Panc1 (cell line): ENCODE measurements around the gene COL11A2. TPM values are rescaled to one million over a fixed set of nuclear protein-coding genes. Genes with fewer than 3 reads are reported as not detected.

Source experiments
- ATAC-seq: fragments of 200-7000 bp; cut with Tn5 transposase; 2 replicates; pipeline ENCODE4 v1.9.1; 2020; ENCODE audit warnings: mild to moderate bottlenecking, moderate library complexity
- BruUV-seq: library from RNA; stranded (reverse); fragments of 400-500 nt; replicated peaks from 2 replicates; lab custom pipeline; 2021; lab: Mats Ljungman, UMichigan
- CTCF ChIA-PET: fragments of 300-600 bp; sonication (Branson Sonifier 250); formaldehyde crosslinking; loops from one replicate; lab custom pipeline; 2022; ENCODE audit warnings: antibody characterized with exemption; lab: Charles Lee
- POLR2A ChIA-PET: fragments of 300-600 bp; sonication (Branson Sonifier 250); formaldehyde crosslinking; loops from one replicate; lab custom pipeline; 2022; ENCODE audit warnings: antibody characterized with exemption; lab: Charles Lee
- DNase-seq: peaks from one replicate; pipeline ENCODE4 v3.0.0-alpha.2; 2010; ENCODE audit warnings: low read depth, low spot score
- H3K27ac ChIP-seq: 2 replicates; pipeline ENCODE4 v1.5.1; 2011; ENCODE audit warnings: mild to moderate bottlenecking, low read length, inconsistent platforms
- H3K27me3 ChIP-seq: fragments of 200-500 bp; sonication (Bioruptor generic); 2 replicates; pipeline ENCODE4 v1.6.0; 2014; ENCODE audit warnings: low read length, inconsistent platforms; ENCODE audit not compliant: control insufficient read depth, insufficient read depth
- H3K36me3 ChIP-seq: fragments of 200-500 bp; sonication (Bioruptor generic); 2 replicates; pipeline ENCODE4 v1.5.1; 2014; ENCODE audit warnings: inconsistent platforms, mild to moderate bottlenecking, low read length, moderate library complexity; ENCODE audit not compliant: control insufficient read depth, insufficient read depth
- H3K4me1 ChIP-seq: 2 replicates; pipeline ENCODE4 v1.5.1; 2011; ENCODE audit warnings: inconsistent platforms, mild to moderate bottlenecking, low read length, moderate library complexity; ENCODE audit not compliant: control insufficient read depth, insufficient read depth
- H3K4me3 ChIP-seq, 2 experiments: 2 replicates each; pipeline ENCODE4 v1.5.1; 2011 to 2012; ENCODE audit warnings: low read depth in 2 of 2, low read length in 2 of 2, mild to moderate bottlenecking in 2 of 2, inconsistent platforms in 1 of 2, moderate library complexity in 1 of 2
- H3K9me3 ChIP-seq: fragments of 200-500 bp; sonication (Bioruptor generic); 2 replicates; pipeline ENCODE4 v1.5.1; 2014; ENCODE audit warnings: low read depth, mild to moderate bottlenecking, inconsistent platforms, low read length, moderate library complexity; ENCODE audit not compliant: control insufficient read depth, insufficient read depth
- CTCF ChIP-seq: fragments of 450-650 bp; IDR thresholded peaks from 2 replicates; pipeline ENCODE4 v1.5.1; 2017; ENCODE audit warnings: mild to moderate bottlenecking
- POLR2AphosphoS5 ChIP-seq: IDR thresholded peaks from 2 replicates; pipeline ENCODE4 v1.6.1; 2012; ENCODE audit warnings: mild to moderate bottlenecking, low read depth, low read length, moderate library complexity
- SIN3A ChIP-seq: IDR thresholded peaks from 2 replicates; pipeline ENCODE4 v1.6.1; 2012; ENCODE audit warnings: low read depth, mild to moderate bottlenecking, low read length, moderate library complexity, borderline replicate concordance; ENCODE audit not compliant: insufficient read depth
- TCF7L2 ChIP-seq: IDR thresholded peaks from 2 replicates; pipeline ENCODE4 v1.6.1; 2011; ENCODE audit warnings: mild to moderate bottlenecking, low read depth, low read length, inconsistent platforms
- in situ Hi-C: cut with HindIII; loops from 2 replicates; pipeline ENCODE4 v1.10.0; 2016; ENCODE audit warnings: low sequenced_read_pairs, low pct_unique_long_range_greater_than_20kb
- intact Hi-C: fragments of 100-400 bp; cut with micrococcal nuclease; formaldehyde crosslinking; loops from one replicate; pipeline ENCODE4 v1.10.0; 2022; ENCODE audit not compliant: unreplicated experiment
- total RNA-seq: library from RNA; stranded (reverse); gene quantifications from one replicate; pipeline ENCODE4 v1.2.1, GENCODE V29; 2021; ENCODE audit not compliant: unreplicated experiment
- TF ChIP-seq, protein P1 (sequence below), 2 experiments: IDR thresholded peaks; 2 replicates each; pipeline ENCODE4 v1.6.1; 2011 to 2012; ENCODE audit warnings: low read depth in 2 of 2, control low read depth in 1 of 2, low read length in 1 of 2, mild to moderate bottlenecking in 1 of 2, moderate library complexity in 1 of 2; ENCODE audit not compliant: insufficient read depth in 1 of 2

COL11A2 gene
- total RNA-seq, 1 experiment from 2014 or later = 0.57 TPM

DNA sequence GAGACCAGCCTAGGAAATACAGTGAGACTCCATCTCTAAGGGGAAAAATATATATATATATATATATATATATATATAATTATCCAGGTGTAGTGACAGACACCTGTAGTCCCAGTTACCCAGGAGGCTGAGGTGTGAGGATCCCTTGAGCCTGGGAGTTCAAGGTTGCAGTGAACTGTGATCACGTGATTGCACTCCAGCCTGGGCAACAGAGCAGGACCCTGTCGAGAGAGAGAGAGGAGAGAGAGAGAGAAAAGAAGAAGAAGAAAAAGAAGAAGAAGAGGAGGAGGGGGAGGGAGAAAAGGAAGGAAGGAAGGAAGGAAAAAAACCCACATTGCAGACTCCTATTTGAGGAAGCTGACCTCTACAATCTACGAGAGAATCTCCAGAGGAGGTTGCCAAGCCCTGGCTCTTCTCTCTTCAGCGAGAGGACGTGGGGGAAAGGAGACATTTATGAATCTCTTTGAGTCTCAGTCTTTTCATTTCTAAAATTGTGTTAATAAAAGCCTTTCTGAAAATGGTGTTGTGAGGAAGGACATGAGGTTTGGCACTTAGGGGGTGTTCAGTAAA lies 49.7 kb downstream of the COL11A2 start:
- CTCF ChIA-PET = no interaction called here

DNA sequence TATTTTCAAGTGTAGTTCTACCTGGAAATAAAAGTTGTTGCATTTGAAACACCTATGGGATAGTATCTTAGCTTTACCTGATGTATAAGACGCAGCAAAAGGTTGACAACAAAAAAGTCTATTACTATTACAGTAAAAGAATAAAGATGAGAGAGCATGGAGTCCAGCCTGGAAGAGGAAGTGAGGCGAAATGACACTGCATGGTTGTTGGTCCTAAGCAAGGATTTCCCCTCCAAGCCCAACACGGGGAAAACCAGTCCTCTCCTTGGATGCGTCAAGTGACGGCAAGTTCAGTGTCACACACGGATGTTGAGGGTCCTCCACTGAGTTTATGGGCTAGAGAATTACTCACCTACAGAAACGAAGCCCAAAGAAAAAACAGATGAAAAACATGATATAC lies 51.7 kb downstream of the COL11A2 start:
- TF ChIP-seq CTCF (no peak), TCF7L2 (no peak), SIN3A (no peak), POLR2AphosphoS5 (no peak)
- TF ChIP-seq, protein P1, sequence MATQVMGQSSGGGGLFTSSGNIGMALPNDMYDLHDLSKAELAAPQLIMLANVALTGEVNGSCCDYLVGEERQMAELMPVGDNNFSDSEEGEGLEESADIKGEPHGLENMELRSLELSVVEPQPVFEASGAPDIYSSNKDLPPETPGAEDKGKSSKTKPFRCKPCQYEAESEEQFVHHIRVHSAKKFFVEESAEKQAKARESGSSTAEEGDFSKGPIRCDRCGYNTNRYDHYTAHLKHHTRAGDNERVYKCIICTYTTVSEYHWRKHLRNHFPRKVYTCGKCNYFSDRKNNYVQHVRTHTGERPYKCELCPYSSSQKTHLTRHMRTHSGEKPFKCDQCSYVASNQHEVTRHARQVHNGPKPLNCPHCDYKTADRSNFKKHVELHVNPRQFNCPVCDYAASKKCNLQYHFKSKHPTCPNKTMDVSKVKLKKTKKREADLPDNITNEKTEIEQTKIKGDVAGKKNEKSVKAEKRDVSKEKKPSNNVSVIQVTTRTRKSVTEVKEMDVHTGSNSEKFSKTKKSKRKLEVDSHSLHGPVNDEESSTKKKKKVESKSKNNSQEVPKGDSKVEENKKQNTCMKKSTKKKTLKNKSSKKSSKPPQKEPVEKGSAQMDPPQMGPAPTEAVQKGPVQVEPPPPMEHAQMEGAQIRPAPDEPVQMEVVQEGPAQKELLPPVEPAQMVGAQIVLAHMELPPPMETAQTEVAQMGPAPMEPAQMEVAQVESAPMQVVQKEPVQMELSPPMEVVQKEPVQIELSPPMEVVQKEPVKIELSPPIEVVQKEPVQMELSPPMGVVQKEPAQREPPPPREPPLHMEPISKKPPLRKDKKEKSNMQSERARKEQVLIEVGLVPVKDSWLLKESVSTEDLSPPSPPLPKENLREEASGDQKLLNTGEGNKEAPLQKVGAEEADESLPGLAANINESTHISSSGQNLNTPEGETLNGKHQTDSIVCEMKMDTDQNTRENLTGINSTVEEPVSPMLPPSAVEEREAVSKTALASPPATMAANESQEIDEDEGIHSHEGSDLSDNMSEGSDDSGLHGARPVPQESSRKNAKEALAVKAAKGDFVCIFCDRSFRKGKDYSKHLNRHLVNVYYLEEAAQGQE (IDR thresholded peaks at IDR 0.05; ENCODE audit: insufficient read depth in 1 of 2, low read depth in 2 of 2, low read length in 1 of 2) = no peak
- DNase-seq = no peak
- Histone ChIP-seq H3K9me3 (no peaks in the 10 kb centered on the region), H3K4me3 (no peak overlapping the region), H3K4me1 (no peaks in the 10 kb centered on the region), H3K27me3 (no peaks in the 10 kb centered on the region; the same call in 1 of the 2 replicates), H3K27ac (no peak overlapping the region), H3K36me3 (no peaks in the 10 kb centered on the region)
- no TSS peak for BruUV-seq
- in situ Hi-C loops = no loop called here
- no peak for ATAC-seq
- POLR2A ChIA-PET = no interaction called here
- intact Hi-C loops = no loop called here
- CTCF ChIA-PET = no interaction called here

More for the DNA sequence above, 49.7 kb downstream of the COL11A2 start:
- no peaks in the 10 kb centered on the region; the same call in 1 of the 2 replicates for H3K27me3 ChIP-seq
- POLR2A ChIA-PET = no interaction called here
- intact Hi-C loops (no loop called here), in situ Hi-C loops (no loop called here)
- TF ChIP-seq TCF7L2 (no peak), POLR2AphosphoS5 (no peak)
- ATAC-seq (no peak), DNase-seq (no peak)
- no peaks in the 10 kb centered on the region for H3K36me3 ChIP-seq
- BruUV-seq = no TSS peak
- H3K27ac ChIP-seq = no peak overlapping the region
- H3K9me3 ChIP-seq = no peaks in the 10 kb centered on the region
- H3K4me3 ChIP-seq = no peak overlapping the region
- H3K4me1 ChIP-seq = no peaks in the 10 kb centered on the region

GRCh38 chr6:33139596-33140206 lies 52.6 kb downstream of the COL11A2 start:
- no peaks in the 10 kb centered on the region for H3K36me3 ChIP-seq
- in situ Hi-C loops (no loop called here), intact Hi-C loops (no loop called here)
- H3K4me3 ChIP-seq = no peak overlapping the region
- no peaks in the 10 kb centered on the region for H3K4me1 ChIP-seq
- ChIA-PET CTCF (no interaction called here), POLR2A (interaction anchor here (0.6 kb wide), 1 partner anchor 120 kb away, joined by 3 read pairs; no protein-coding TSS in a partner anchor)
- no peak overlapping the region for H3K27ac ChIP-seq
- TF ChIP-seq SIN3A (no peak), CTCF (no peak), TCF7L2 (no peak), POLR2AphosphoS5 (no peak)
- TF ChIP-seq, protein P1 (IDR thresholded peaks at IDR 0.05; ENCODE audit: insufficient read depth in 1 of 2, low read depth in 2 of 2, low read length in 1 of 2) = no peak
- no TSS peak for BruUV-seq
- no peaks in the 10 kb centered on the region; the same call in 1 of the 2 replicates for H3K27me3 ChIP-seq
- DNase-seq = no peak
- H3K9me3 ChIP-seq = no peaks in the 10 kb centered on the region
- ATAC-seq = no peak
